ENCODE measurements around the gene ECD.

ECD gene

GRCh38 chr10:73206385-73206784 is 38.6 kb upstream of the ECD start:
- no peak for DNase-seq
- whole genome bisulfite sequencing (ENCODE audit: insufficient coverage), result 96% methylated on average over 5 of the region's 5 CpGs
- Histone ChIP-seq H3K4me1 (ENCODE audit: control extremely low read depth in 1 of 4, control insufficient read depth in 4 of 4, insufficient read depth in 4 of 4, low read length in 3 of 4) (no peaks in the 10 kb centered on the region), H3K27ac (ENCODE audit: insufficient read depth in 1 of 2, low read depth in 1 of 2, low read length in 2 of 2, poor library complexity in 1 of 2, severe bottlenecking in 2 of 2) (no peak overlapping the region), H3K9me3 (ENCODE audit: control extremely low read depth in 1 of 5, control insufficient read depth in 4 of 5, insufficient read depth in 2 of 5, low read depth in 1 of 5, low read length in 4 of 5) (peaks cover 0 to 4% (median 0%) of the 10 kb centered on the region in 5 experiments), H3K4me3 (ENCODE audit: control insufficient read depth in 1 of 7, extremely low read depth in 1 of 7, insufficient read depth in 4 of 7, low read depth in 2 of 7, low read length in 6 of 7) (no peak overlapping the region), H3K27me3 (replicated peaks in 2 of 5; ENCODE audit: control insufficient read depth in 4 of 5, insufficient read depth in 5 of 5, low read length in 4 of 5) (no peaks in the 10 kb centered on the region), H3K36me3 (ENCODE audit: control insufficient read depth in 4 of 4, insufficient read depth in 4 of 4, low read length in 3 of 4) (peaks cover 0 to 26% (median 4%) of the 10 kb centered on the region in 4 experiments)
- CTCF ChIA-PET, result no interaction called here
- POLR2A ChIA-PET, result no interaction called here

- ChIA-PET CTCF (interaction anchor here (0.9 kb wide), 1 partner anchor 13 kb away, joined by 3 read pairs; no protein-coding TSS in a partner anchor), POLR2A (no interaction called here)
- WGBS (ENCODE audit: insufficient coverage), result 100% methylated on average over 1 of the region's 1 CpG
- Histone ChIP-seq H3K36me3 (ENCODE audit: control insufficient read depth in 4 of 4, insufficient read depth in 4 of 4, low read length in 3 of 4) (peaks cover 0 to 22% (median 5%) of the 10 kb centered on the region in 4 experiments), H3K9me3 (ENCODE audit: control extremely low read depth in 1 of 5, control insufficient read depth in 4 of 5, insufficient read depth in 2 of 5, low read depth in 1 of 5, low read length in 4 of 5) (peaks cover 0 to 4% (median 0%) of the 10 kb centered on the region in 5 experiments), H3K27ac (ENCODE audit: insufficient read depth in 1 of 2, low read depth in 1 of 2, low read length in 2 of 2, poor library complexity in 1 of 2, severe bottlenecking in 2 of 2) (no peak overlapping the region), H3K4me3 (ENCODE audit: control insufficient read depth in 1 of 7, extremely low read depth in 1 of 7, insufficient read depth in 4 of 7, low read depth in 2 of 7, low read length in 6 of 7) (no peak overlapping the region), H3K27me3 (replicated peaks in 2 of 5; ENCODE audit: control insufficient read depth in 4 of 5, insufficient read depth in 5 of 5, low read length in 4 of 5) (no peaks in the 10 kb centered on the region), H3K4me1 (ENCODE audit: control extremely low read depth in 1 of 4, control insufficient read depth in 4 of 4, insufficient read depth in 4 of 4, low read length in 3 of 4) (no peaks in the 10 kb centered on the region)
- no peak for DNase-seq
Measured at GRCh38 chr10:73205890-73206289, 38.1 kb upstream of the ECD start.

DNA sequence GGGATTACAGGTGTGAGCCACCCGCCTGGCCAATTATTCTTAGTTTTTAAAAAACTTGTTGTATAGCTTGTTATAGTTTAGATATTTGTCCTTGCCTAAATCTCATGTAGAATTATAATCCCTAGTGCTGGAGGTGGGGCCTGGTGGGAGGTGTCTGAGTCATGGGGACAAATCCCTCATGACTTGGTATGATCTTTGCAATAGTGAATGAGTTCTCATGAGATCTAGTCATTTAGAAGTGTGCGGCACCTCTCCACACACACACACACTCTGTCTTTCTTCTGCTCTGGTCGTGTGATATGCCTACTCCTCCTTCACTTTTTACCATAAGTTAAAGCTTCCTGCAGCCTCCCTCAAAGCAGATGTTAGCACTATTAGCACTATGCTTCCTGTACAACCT is 37.3 kb upstream of the ECD start:
- ChIA-PET POLR2A (no interaction called here), CTCF (interaction anchor here (0.9 kb wide), 1 partner anchor 14 kb away, joined by 3 read pairs; no protein-coding TSS in a partner anchor)
- WGBS (ENCODE audit: insufficient coverage), result 100% methylated on average over 2 of the region's 3 CpGs
- DNase-seq, result no peak
- H3K27ac ChIP-seq (ENCODE audit: insufficient read depth in 1 of 2, low read depth in 1 of 2, low read length in 2 of 2, poor library complexity in 1 of 2, severe bottlenecking in 2 of 2), result no peak overlapping the region
- H3K27me3 ChIP-seq (replicated peaks in 2 of 5; ENCODE audit: control insufficient read depth in 4 of 5, insufficient read depth in 5 of 5, low read length in 4 of 5), result no peaks in the 10 kb centered on the region
- no peak overlapping the region for H3K4me3 ChIP-seq (ENCODE audit: control insufficient read depth in 1 of 7, extremely low read depth in 1 of 7, insufficient read depth in 4 of 7, low read depth in 2 of 7, low read length in 6 of 7)
- H3K4me1 ChIP-seq (ENCODE audit: control extremely low read depth in 1 of 4, control insufficient read depth in 4 of 4, insufficient read depth in 4 of 4, low read length in 3 of 4), result no peaks in the 10 kb centered on the region
- H3K36me3 ChIP-seq (ENCODE audit: control insufficient read depth in 4 of 4, insufficient read depth in 4 of 4, low read length in 3 of 4), result peaks cover 0 to 15% (median 6%) of the 10 kb centered on the region in 4 experiments
- peaks cover 0 to 4% (median 0%) of the 10 kb centered on the region in 5 experiments for H3K9me3 ChIP-seq (ENCODE audit: control extremely low read depth in 1 of 5, control insufficient read depth in 4 of 5, insufficient read depth in 2 of 5, low read depth in 1 of 5, low read length in 4 of 5)

DNA sequence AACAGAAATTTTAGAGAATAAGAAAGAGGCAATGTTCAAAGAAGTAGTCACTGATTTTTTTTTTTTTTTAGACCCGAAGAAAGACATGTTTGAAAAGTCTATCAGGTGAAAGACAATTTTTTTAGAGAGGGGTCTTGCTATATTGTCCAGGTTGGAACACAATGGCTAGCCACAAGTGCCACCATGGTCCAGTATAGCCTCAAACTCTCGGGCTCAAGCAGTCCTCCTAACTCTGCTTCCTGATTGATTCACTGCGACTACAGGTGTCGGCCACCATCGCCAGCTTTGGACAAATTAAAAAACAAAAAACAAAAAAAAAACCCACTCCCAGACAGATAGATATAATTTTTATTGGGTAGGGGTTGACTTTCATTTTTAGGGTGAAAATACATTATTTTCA is 22.4 kb upstream of the ECD start:
- ChIA-PET POLR2A (interaction anchor here (0.6 kb wide), 1 partner anchor 55 kb away, joined by 3 read pairs; no protein-coding TSS in a partner anchor), CTCF (no interaction called here)
- Histone ChIP-seq H3K4me3 (ENCODE audit: control insufficient read depth in 1 of 7, extremely low read depth in 1 of 7, insufficient read depth in 4 of 7, low read depth in 2 of 7, low read length in 6 of 7) (no peak overlapping the region), H3K36me3 (ENCODE audit: control insufficient read depth in 4 of 4, insufficient read depth in 4 of 4, low read length in 3 of 4) (peaks cover 2 to 7% (median 4%) of the 10 kb centered on the region in 4 experiments), H3K27ac (ENCODE audit: insufficient read depth in 1 of 2, low read depth in 1 of 2, low read length in 2 of 2, poor library complexity in 1 of 2, severe bottlenecking in 2 of 2) (no peak overlapping the region), H3K4me1 (ENCODE audit: control extremely low read depth in 1 of 4, control insufficient read depth in 4 of 4, insufficient read depth in 4 of 4, low read length in 3 of 4) (no peaks in the 10 kb centered on the region), H3K9me3 (ENCODE audit: control extremely low read depth in 1 of 5, control insufficient read depth in 4 of 5, insufficient read depth in 2 of 5, low read depth in 1 of 5, low read length in 4 of 5) (no peaks in the 10 kb centered on the region), H3K27me3 (replicated peaks in 2 of 5; ENCODE audit: control insufficient read depth in 4 of 5, insufficient read depth in 5 of 5, low read length in 4 of 5) (no peaks in the 10 kb centered on the region)
- 100% methylated on average over 1 of the region's 5 CpGs for WGBS (ENCODE audit: insufficient coverage)
- DNase-seq, result no peak

GRCh38 chr10:73186266-73186665 is 18.5 kb upstream of the ECD start:
- WGBS (ENCODE audit: insufficient coverage), result 100% methylated on average over 1 of the region's 1 CpG
- Histone ChIP-seq H3K9me3 (ENCODE audit: control extremely low read depth in 1 of 5, control insufficient read depth in 4 of 5, insufficient read depth in 2 of 5, low read depth in 1 of 5, low read length in 4 of 5) (peaks cover 0 to 11% (median 7%) of the 10 kb centered on the region in 5 experiments), H3K27me3 (replicated peaks in 2 of 5; ENCODE audit: control insufficient read depth in 4 of 5, insufficient read depth in 5 of 5, low read length in 4 of 5) (no peaks in the 10 kb centered on the region), H3K4me1 (ENCODE audit: control extremely low read depth in 1 of 4, control insufficient read depth in 4 of 4, insufficient read depth in 4 of 4, low read length in 3 of 4) (no peaks in the 10 kb centered on the region), H3K27ac (ENCODE audit: insufficient read depth in 1 of 2, low read depth in 1 of 2, low read length in 2 of 2, poor library complexity in 1 of 2, severe bottlenecking in 2 of 2) (no peak overlapping the region), H3K36me3 (ENCODE audit: control insufficient read depth in 4 of 4, insufficient read depth in 4 of 4, low read length in 3 of 4) (peaks cover 6 to 24% (median 15%) of the 10 kb centered on the region in 4 experiments), H3K4me3 (ENCODE audit: control insufficient read depth in 1 of 7, extremely low read depth in 1 of 7, insufficient read depth in 4 of 7, low read depth in 2 of 7, low read length in 6 of 7) (no peak overlapping the region)
- CTCF ChIA-PET, result no interaction called here
- no peak for DNase-seq
- POLR2A ChIA-PET, result no interaction called here

GRCh38 chr10:73183667-73184281 is 16.0 kb upstream of the ECD start:
- CTCF ChIA-PET, result interaction anchor here (0.6 kb wide), 1 partner anchor 130 kb away, joined by 3 read pairs; no protein-coding TSS in a partner anchor
- no peak for DNase-seq
- 80% methylated on average over 1 of the region's 3 CpGs for WGBS (ENCODE audit: insufficient coverage)
- Histone ChIP-seq H3K4me3 (ENCODE audit: control insufficient read depth in 1 of 7, extremely low read depth in 1 of 7, insufficient read depth in 4 of 7, low read depth in 2 of 7, low read length in 6 of 7) (no peak overlapping the region), H3K36me3 (ENCODE audit: control insufficient read depth in 4 of 4, insufficient read depth in 4 of 4, low read length in 3 of 4) (peaks cover 9 to 43% (median 17%) of the 10 kb centered on the region in 4 experiments), H3K9me3 (ENCODE audit: control extremely low read depth in 1 of 5, control insufficient read depth in 4 of 5, insufficient read depth in 2 of 5, low read depth in 1 of 5, low read length in 4 of 5) (peaks cover 0 to 13% (median 7%) of the 10 kb centered on the region in 5 experiments), H3K27me3 (replicated peaks in 2 of 5; ENCODE audit: control insufficient read depth in 4 of 5, insufficient read depth in 5 of 5, low read length in 4 of 5) (no peaks in the 10 kb centered on the region), H3K27ac (ENCODE audit: insufficient read depth in 1 of 2, low read depth in 1 of 2, low read length in 2 of 2, poor library complexity in 1 of 2, severe bottlenecking in 2 of 2) (no peak overlapping the region), H3K4me1 (ENCODE audit: control extremely low read depth in 1 of 4, control insufficient read depth in 4 of 4, insufficient read depth in 4 of 4, low read length in 3 of 4) (no peaks in the 10 kb centered on the region)
- POLR2A ChIA-PET, result no interaction called here

- whole genome bisulfite sequencing (ENCODE audit: insufficient coverage), result 100% methylated on average over 1 of the region's 2 CpGs
- peaks cover 0 to 13% (median 7%) of the 10 kb centered on the region in 5 experiments for H3K9me3 ChIP-seq (ENCODE audit: control extremely low read depth in 1 of 5, control insufficient read depth in 4 of 5, insufficient read depth in 2 of 5, low read depth in 1 of 5, low read length in 4 of 5)
- ChIA-PET POLR2A (interaction anchor here (0.6 to 0.7 kb wide), 2 partner anchors 21 to 126 kb away, joined by 4 to 5 read pairs; no protein-coding TSS in a partner anchor), CTCF (interaction anchor here (1.8 kb wide), 1 partner anchor 12 kb away, joined by 8 read pairs; no protein-coding TSS in a partner anchor)
- no peak overlapping the region for H3K4me3 ChIP-seq (ENCODE audit: control insufficient read depth in 1 of 7, extremely low read depth in 1 of 7, insufficient read depth in 4 of 7, low read depth in 2 of 7, low read length in 6 of 7)
- no peak overlapping the region for H3K27ac ChIP-seq (ENCODE audit: insufficient read depth in 1 of 2, low read depth in 1 of 2, low read length in 2 of 2, poor library complexity in 1 of 2, severe bottlenecking in 2 of 2)
- peaks cover 11 to 47% (median 17%) of the 10 kb centered on the region in 4 experiments for H3K36me3 ChIP-seq (ENCODE audit: control insufficient read depth in 4 of 4, insufficient read depth in 4 of 4, low read length in 3 of 4)
- no peak for DNase-seq
- H3K27me3 ChIP-seq (replicated peaks in 2 of 5; ENCODE audit: control insufficient read depth in 4 of 5, insufficient read depth in 5 of 5, low read length in 4 of 5), result no peaks in the 10 kb centered on the region
- no peaks in the 10 kb centered on the region for H3K4me1 ChIP-seq (ENCODE audit: control extremely low read depth in 1 of 4, control insufficient read depth in 4 of 4, insufficient read depth in 4 of 4, low read length in 3 of 4)
Measured at GRCh38 chr10:73182568-73182967, 14.8 kb upstream of the ECD start.

All from common myeloid progenitor, CD34-positive (primary cell).